Gastroesophageal sphincter (tissue), 4 donors: Measurements from ENCODE around the gene CHIT1. TPM values are rescaled to one million over a fixed set of nuclear protein-coding genes. Genes with fewer than 3 reads are reported as not detected.

Experiments
- total RNA-seq, 4 donors: library from RNA; depleted of rRNA; stranded (reverse); fragments of >200 nt; gene quantifications; one replicate each; pipeline ENCODE4 v1.1.0, GENCODE V29; 2016

Gene CHIT1
- total RNA-seq, 4 donors from 2014 or later = 0.13 to 0.16 TPM; not detected in 2

Other genes with a start within 250 kb of the CHIT1 start
- 100 to 1,000 TPM in 1 of 4 donors, 10 to 100 TPM in 3; 79.3 to 119 (median 90.0) TPM for gene TMEM183A, start 222.3 kb downstream of the CHIT1 start, total RNA-seq
- 10 to 100 TPM in 1 of 4 donors, 1 to 10 TPM in 2, under 1 TPM in 1; 0.81 to 10.5 (median 1.7) TPM for gene PPFIA4, start 203.2 kb downstream of the CHIT1 start, total RNA-seq
- under 1 TPM in 1 of 4 donors, not detected in 3; 0.35 TPM for gene MYOG, start 143.7 kb downstream of the CHIT1 start, total RNA-seq
- gene ADORA1, start 101.9 kb downstream of the CHIT1 start, total RNA-seq = 1 to 10 TPM in 1 of 4 donors, under 1 TPM in 3; 0.16 to 2.7 (median 0.33) TPM
- not detected for gene MYBPH, start 53.8 kb downstream of the CHIT1 start, total RNA-seq
- gene CHI3L1, start 43.0 kb downstream of the CHIT1 start, total RNA-seq = 1 to 10 TPM in 3 of 4 donors, not detected in 1; 3.4 to 5.4 (median 5.0) TPM
- 100 to 1,000 TPM in 3 of 4 donors, 10 to 100 TPM in 1; 74.5 to 169 (median 116) TPM for gene BTG2, start 75.8 kb upstream of the CHIT1 start, total RNA-seq
- 10 to 100 TPM; 19.3 to 53.6 (median 37.9) TPM for gene FMOD, start 121.4 kb upstream of the CHIT1 start, total RNA-seq
- gene PRELP, start 246.1 kb upstream of the CHIT1 start, total RNA-seq = 100 to 1,000 TPM in 1 of 4 donors, 10 to 100 TPM in 3; 63.9 to 149 (median 66.1) TPM